Glutamatergic neuron (in vitro differentiated cells): ENCODE data around the gene TMEM79. TPM values are rescaled to one million over a fixed set of nuclear protein-coding genes. Genes with fewer than 3 reads are reported as not detected.
A peak's percentile ranks its signal among the peaks of the same experiment; 100 is the strongest.
"Not testable (repeated sequence)": the region's sequence is repeated elsewhere in the genome, so short reads cannot be mapped to it uniquely, and the experiment has no call there.

Experiments used
- DNase-seq: peaks from one replicate; pipeline ENCODE4 v3.0.0; 2022
- H3K27ac Mint-ChIP-seq: one replicate; pipeline ENCODE4 v1.8.0; 2020; ENCODE audit warnings: mild to moderate bottlenecking, mixed read lengths, inconsistent platforms; ENCODE audit not compliant: unreplicated experiment
- H3K27me3 Mint-ChIP-seq: one replicate; pipeline ENCODE4 v1.8.0; 2020; ENCODE audit warnings: mild to moderate bottlenecking, moderate library complexity, mixed read lengths, inconsistent platforms; ENCODE audit not compliant: unreplicated experiment
- H3K36me3 Mint-ChIP-seq: one replicate; pipeline ENCODE4 v1.8.0; 2020; ENCODE audit warnings: mild to moderate bottlenecking, mixed read lengths, inconsistent platforms; ENCODE audit not compliant: unreplicated experiment
- H3K4me1 Mint-ChIP-seq: one replicate; pipeline ENCODE4 v1.8.0; 2020; ENCODE audit warnings: mild to moderate bottlenecking, low read depth, mixed read lengths, inconsistent platforms; ENCODE audit not compliant: unreplicated experiment
- H3K4me3 Mint-ChIP-seq: one replicate; pipeline ENCODE4 v1.8.0; 2020; ENCODE audit warnings: mild to moderate bottlenecking, mixed read lengths, inconsistent platforms; ENCODE audit not compliant: unreplicated experiment
- H3K9me3 Mint-ChIP-seq: one replicate; pipeline ENCODE4 v1.8.0; 2020; ENCODE audit warnings: mild to moderate bottlenecking, moderate library complexity, mixed read lengths, inconsistent platforms; ENCODE audit not compliant: unreplicated experiment
- CTCF ChIP-seq: fragments of 200-600 bp; sonication (generic); IDR thresholded peaks from one replicate; pipeline ENCODE4 v1.5.0; 2021; ENCODE audit not compliant: partially characterized antibody, unreplicated experiment
- total RNA-seq: library from RNA; stranded (reverse); fragmentation: NEBNext Ultra II Directional; extraction: Animal tissue kit (Norgen Biotek cat#: 25700); gene quantifications from one replicate; pipeline ENCODE4 v1.2.1, GENCODE V29; 2021; ENCODE audit not compliant: unreplicated experiment

TMEM79 gene
- total RNA-seq, 1 donor from 2014 or later = 2.4 TPM

- Mint-ChIP-seq H3K27me3 (peaks cover 3% of the 10 kb centered on the region), H3K4me3 (no peak overlapping the region), H3K4me1 (no peaks in the 10 kb centered on the region), H3K27ac (no peak overlapping the region), H3K9me3 (peaks cover 3% of the 10 kb centered on the region), H3K36me3 (no peaks in the 10 kb centered on the region)
- no peak for DNase-seq
- no peak for TF ChIP-seq CTCF
Measured at GRCh38 chr1:156310962-156311361, 26.8 kb downstream of the TMEM79 start.

GRCh38 chr1:156316909-156317308 lies 32.8 kb downstream of the TMEM79 start:
- H3K4me3 Mint-ChIP-seq = no peak overlapping the region
- H3K9me3 Mint-ChIP-seq = peaks cover 3% of the 10 kb centered on the region
- no peaks in the 10 kb centered on the region for H3K27me3 Mint-ChIP-seq
- H3K27ac Mint-ChIP-seq = no peak overlapping the region
- no peak for TF ChIP-seq CTCF
- no peak for DNase-seq
- H3K36me3 Mint-ChIP-seq = no peaks in the 10 kb centered on the region
- H3K4me1 Mint-ChIP-seq = no peaks in the 10 kb centered on the region

GRCh38 chr1:156319664-156320063 lies 35.5 kb downstream of the TMEM79 start:
- peak; percentile 54 for TF ChIP-seq CTCF
- no peaks in the 10 kb centered on the region for H3K36me3 Mint-ChIP-seq
- no peaks in the 10 kb centered on the region for H3K4me1 Mint-ChIP-seq
- H3K27me3 Mint-ChIP-seq = no peaks in the 10 kb centered on the region
- DNase-seq = no peak
- no peak overlapping the region for H3K27ac Mint-ChIP-seq
- no peaks in the 10 kb centered on the region for H3K9me3 Mint-ChIP-seq
- no peak overlapping the region for H3K4me3 Mint-ChIP-seq

- H3K36me3 Mint-ChIP-seq = no peaks in the 10 kb centered on the region
- no peak for DNase-seq
- H3K27ac Mint-ChIP-seq = no peak overlapping the region
- no peaks in the 10 kb centered on the region for H3K4me1 Mint-ChIP-seq
- no peaks in the 10 kb centered on the region for H3K27me3 Mint-ChIP-seq
- H3K4me3 Mint-ChIP-seq = no peak overlapping the region
- no peak for TF ChIP-seq CTCF
- no peaks in the 10 kb centered on the region for H3K9me3 Mint-ChIP-seq
Measured at GRCh38 chr1:156320560-156320959, 36.4 kb downstream of the TMEM79 start.

GRCh38 chr1:156323179-156323578 lies 39.1 kb downstream of the TMEM79 start:
- not testable (repeated sequence) for H3K4me3 Mint-ChIP-seq, H3K4me1 Mint-ChIP-seq, H3K36me3 Mint-ChIP-seq, H3K27me3 Mint-ChIP-seq, DNase-seq, H3K27ac Mint-ChIP-seq, H3K9me3 Mint-ChIP-seq

- Mint-ChIP-seq H3K36me3 (no peaks in the 10 kb centered on the region), H3K9me3 (peaks cover 4% of the 10 kb centered on the region), H3K4me1 (peaks cover 20% of the 10 kb centered on the region), H3K4me3 (peak overlapping the region; percentile 100), H3K27ac (peak overlapping the region; percentile 97), H3K27me3 (peaks cover 4% of the 10 kb centered on the region)
- DNase-seq = no peak
- peak; percentile 14 for TF ChIP-seq CTCF
Measured at GRCh38 chr1:156336242-156336641, 52.1 kb downstream of the TMEM79 start.
